WI38 (cell line): ENCODE data around the gene PANK1.

Experiments
- H3K4me3 ChIP-seq: 2 replicates; pipeline ENCODE4 v1.5.1; 2011; ENCODE audit warnings: low read depth, mild to moderate bottlenecking, control low read depth, low read length
- CTCF ChIP-seq: IDR thresholded peaks from 2 replicates; pipeline ENCODE4 v1.5.1; 2012; ENCODE audit warnings: low read depth, mild to moderate bottlenecking, control low read depth, low read length

Gene PANK1

GRCh38 chr10:89576022-89576421 lies 69.0 kb downstream of the PANK1 start:
- TF ChIP-seq CTCF: no peak
- no peak overlapping the region for H3K4me3 ChIP-seq

GRCh38 chr10:89575031-89575430 lies 70.0 kb downstream of the PANK1 start:
- H3K4me3 ChIP-seq: no peak overlapping the region
- no peak for TF ChIP-seq CTCF

- TF ChIP-seq CTCF: no peak
Observed at GRCh38 chr10:89574368-89574767, 70.7 kb downstream of the PANK1 start.

GRCh38 chr10:89567576-89568245 lies 77.3 kb downstream of the PANK1 start:
- H3K4me3 ChIP-seq: no peak overlapping the region
- TF ChIP-seq CTCF: no peak

More at GRCh38 chr10:89574368-89574767, 70.7 kb downstream of the PANK1 start:
- H3K4me3 ChIP-seq: no peak overlapping the region

- no peak overlapping the region for H3K4me3 ChIP-seq
- no peak for TF ChIP-seq CTCF
Observed at GRCh38 chr10:89566992-89567391, 78.0 kb downstream of the PANK1 start.

DNA sequence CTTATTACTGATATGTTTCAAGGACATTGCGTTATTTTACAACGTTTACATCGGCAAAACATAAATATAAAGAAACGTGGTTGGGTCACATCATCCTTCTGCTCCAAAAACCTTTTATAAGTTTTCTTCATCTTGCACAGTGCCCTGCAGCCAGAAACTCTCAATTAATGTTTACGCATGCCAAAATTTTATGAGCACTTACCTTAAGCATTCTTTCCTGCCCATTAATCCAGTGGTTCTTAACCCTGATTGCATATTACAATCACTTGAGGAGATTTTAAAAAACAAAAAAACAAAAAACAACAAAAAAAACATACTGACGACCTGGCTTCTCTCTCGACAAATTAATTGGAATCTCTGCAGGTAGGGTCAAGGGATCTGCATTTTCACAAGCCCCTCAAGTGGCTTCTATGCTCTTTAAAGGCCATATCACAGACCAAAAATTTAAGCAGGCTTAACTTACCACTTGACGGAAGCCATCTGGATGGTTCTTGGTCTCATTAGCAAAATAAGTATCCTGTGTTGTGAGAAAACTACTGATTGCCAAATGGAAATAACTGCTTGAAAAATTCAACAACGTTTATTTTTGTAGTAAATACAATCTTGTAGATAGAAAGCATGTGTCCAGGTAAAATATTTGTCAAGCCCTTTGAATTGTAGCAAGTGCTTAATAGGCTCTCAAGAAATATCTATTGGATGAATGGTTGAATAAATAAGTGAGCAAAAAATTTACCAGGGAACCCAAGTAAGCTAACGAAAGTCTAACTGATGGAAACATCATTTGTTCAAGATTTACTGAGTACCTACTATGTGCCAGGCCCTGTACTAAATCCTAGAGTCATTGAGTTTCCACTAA lies 78.7 kb downstream of the PANK1 start:
- TF ChIP-seq CTCF: no peak
- H3K4me3 ChIP-seq: no peak overlapping the region

- no peak overlapping the region for H3K4me3 ChIP-seq
- no peak for TF ChIP-seq CTCF
Observed at GRCh38 chr10:89565180-89565579, 79.9 kb downstream of the PANK1 start.
